HG03159 (cell line): ENCODE data around the gene HINT2.

Experiments
- ATAC-seq: cut with Tn5 transposase; IDR thresholded peaks from one replicate; pipeline ENCODE4 v1.9.1; 2021; ENCODE audit warnings: mild to moderate bottlenecking, moderate library complexity; ENCODE audit not compliant: unreplicated experiment

HINT2 gene

DNA sequence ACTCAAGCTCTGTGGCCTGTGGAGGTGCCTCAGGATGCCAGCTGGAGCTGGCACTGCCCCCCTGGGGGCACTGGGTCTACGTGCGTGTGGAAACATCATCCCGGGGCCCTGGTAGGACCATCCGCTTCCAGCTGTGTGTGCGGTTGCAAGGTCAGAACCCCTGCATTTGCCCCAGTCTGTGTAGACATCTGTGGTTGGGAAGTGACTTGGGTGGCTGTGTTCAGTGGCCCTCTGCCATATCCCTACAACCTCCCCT is 26.7 kb upstream of the HINT2 start:
- no peak for ATAC-seq

DNA sequence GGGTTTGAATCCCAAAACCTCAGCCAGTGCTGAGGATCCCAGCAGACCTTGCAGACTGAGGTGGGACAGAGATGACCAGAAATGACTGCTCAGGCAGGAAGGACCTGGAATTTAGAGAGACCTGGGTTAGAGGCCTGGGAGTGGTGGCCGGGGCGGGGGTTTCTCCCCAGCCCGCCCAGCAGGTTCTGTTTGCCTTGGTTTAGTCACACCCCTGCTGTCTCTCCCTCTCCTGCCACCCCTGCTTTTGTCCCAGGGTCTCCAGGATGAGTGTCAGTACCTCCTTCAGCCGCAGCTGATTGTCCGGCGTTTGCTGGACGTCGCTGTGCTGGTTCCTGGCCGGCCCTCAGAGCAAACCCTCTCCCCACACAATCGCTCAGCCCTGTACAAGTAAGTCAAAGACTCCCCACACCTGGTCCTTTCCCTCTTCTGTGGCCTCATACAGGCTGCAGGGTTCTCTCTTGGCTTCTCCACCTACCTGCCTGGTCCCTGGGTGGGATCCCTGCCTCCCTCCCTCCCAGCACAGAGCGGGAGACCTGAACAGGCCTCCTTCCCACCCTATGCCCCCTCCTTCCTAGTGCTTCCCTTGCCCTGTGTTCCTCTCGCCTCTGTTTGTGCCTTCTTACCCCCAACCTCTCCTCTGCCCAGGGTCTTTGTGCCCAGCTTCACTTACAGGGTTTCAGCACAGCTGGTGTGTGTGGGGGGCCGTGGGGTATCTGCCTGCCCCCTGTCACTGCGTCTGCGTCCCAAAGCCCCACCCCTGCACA is 26.2 kb upstream of the HINT2 start:
- no peak for ATAC-seq

DNA sequence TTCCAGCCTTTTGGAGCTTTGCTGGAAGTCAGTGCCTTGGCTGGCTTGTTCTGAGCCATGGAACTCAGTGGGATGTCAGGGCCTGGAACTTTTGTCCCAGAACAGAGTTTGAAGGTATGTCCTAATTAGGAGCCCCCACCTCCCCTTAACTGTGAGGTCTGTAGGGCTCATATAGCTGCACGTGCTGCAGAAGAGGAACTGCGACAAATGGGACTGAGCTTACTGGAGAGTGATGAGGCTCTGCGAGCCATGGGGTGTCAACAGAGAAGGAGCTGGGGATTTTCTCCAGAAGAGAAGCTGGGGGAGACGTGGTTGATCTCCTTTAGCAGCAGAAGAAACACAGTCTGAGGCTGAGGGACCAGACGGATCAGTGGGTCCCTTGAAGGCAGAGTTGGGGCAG is 25.1 kb upstream of the HINT2 start:
- no peak for ATAC-seq

GRCh38 chr9:35836595-35836994 is 21.8 kb upstream of the HINT2 start:
- ATAC-seq = no peak

DNA sequence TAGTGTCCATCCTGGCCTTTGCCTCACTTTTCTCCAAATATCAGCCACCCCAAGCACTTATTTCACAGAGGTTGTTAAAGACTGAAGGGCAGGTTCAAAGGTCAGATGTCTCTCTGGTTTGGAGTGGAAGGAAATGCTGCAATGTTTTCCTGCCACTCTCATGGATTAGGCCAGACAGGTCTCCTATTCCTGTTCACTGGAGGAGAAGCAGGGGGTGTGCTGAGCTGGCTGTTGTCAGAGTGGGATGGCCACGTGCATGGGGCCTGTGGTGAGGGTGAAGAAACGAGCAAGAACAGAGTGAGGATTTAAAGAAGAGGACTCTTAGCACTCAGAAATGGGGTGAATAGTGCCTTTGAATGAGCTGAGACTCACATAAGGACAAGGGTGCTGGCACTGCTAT is 20.9 kb upstream of the HINT2 start:
- no peak for ATAC-seq

DNA sequence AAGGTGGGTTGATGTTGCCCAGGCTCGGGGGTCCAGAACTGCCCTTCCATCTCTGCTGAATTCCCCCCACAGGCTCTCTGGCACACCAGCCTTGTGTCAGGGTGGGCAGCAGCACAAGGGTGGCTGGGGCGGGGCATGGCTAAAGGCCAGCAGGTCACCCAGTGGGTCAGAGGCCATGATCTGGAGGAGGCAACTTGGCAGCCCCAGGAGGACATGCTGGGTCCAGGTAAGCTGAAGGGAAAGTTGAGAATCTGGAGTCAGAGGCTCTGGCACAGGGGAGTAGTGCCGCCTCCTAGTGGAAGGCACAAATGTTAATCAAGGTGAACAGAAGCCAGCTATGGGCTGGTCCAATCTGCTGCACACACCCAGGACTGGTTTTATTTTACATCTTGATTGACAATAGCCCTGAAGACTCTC is 20.4 kb upstream of the HINT2 start:
- ATAC-seq = no peak

GRCh38 chr9:35834260-35835215 is 19.7 kb upstream of the HINT2 start:
- ATAC-seq = no peak

- ATAC-seq = no peak
Observed at GRCh38 chr9:35832814-35833213, 18.0 kb upstream of the HINT2 start.

GRCh38 chr9:35831040-35831439 is 16.2 kb upstream of the HINT2 start:
- no peak for ATAC-seq

- no peak for ATAC-seq
Observed at GRCh38 chr9:35829764-35830096, 14.9 kb upstream of the HINT2 start.

GRCh38 chr9:35829084-35829763 is 14.4 kb upstream of the HINT2 start, which contains the start of gene TMEM8B:
Gene TMEM8B, plus strand, starts transcription at chr9:35829228. Its CDS starts 220 bp downstream, at chr9:35829448.
- peak; percentile 72 for ATAC-seq

DNA sequence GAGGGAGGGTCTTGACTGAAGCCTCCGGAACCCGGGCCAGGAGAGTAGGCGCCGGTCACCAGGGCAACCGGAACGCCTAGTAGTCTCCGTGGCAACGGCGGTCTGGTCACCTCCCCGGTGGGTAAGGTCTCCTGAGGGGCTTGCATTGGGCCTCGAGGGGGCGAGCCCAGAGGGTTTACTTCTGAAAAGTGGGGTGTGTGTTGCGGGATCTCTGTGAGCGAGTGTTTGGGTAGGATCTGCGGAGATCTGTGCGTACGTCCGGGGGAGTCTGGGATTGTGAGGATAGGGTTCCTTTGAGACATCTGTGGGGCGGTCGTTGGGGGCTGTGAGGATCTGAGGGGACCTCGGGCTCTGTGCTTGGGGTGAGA is 13.9 kb upstream of the HINT2 start, which contains the start of gene FAM221B:
TSS of gene FAM221B (minus strand) at position 17 of the 368 bp plus-strand sequence. CDS start 2,571 bp downstream, outside the sequence.
- peak; percentile 9 for ATAC-seq

- no peak for ATAC-seq
Observed at GRCh38 chr9:35827486-35827885, 12.6 kb upstream of the HINT2 start.

DNA sequence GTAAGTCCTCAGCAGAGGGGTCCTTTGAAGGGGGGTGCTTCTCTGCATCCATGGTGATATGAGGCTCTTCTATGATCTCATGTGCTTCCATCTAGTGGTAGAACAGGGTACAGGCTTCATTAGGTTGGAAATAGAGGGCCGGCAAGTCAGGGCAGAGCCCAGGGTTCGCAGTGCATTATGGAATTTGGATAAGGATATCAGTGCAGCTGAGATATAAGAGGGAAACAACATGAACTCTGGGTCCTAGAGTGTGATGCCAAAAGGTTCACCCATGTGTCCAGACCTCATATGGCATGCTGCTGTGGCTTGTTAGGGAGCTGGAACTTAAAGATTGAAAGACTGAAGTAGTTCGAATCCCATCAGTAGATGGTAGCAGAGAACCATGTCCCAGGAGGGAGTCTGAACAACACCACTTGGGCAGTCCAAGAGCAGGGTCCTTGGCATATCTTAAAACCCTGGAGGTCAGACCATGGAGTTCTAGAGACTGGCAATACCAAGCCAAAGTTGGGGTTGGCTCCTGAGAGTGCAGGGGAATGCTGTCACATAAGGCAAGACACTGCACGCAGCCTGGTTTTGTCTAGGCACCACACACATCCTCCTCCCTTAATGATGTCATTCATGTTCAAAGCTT is 11.3 kb upstream of the HINT2 start:
- peak; percentile 56 for ATAC-seq

DNA sequence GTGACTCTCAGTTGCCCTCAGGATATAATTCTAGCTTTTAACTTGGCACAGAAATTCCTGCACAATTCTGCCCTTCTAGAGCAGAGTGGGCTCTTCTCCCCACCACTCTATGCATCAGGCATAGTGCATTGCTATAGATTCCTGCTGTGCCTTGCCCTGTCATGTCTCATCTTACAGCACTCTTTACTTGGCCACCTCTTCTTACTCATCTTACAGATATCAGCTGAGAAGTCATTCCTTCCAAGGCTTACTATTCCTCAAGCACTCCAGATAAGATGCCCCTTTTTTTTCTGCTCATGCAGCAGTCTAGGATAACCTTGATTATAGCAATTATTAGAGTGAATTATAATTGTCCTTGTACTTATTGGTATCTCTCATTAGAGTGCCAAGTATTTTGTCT is 8.1 kb upstream of the HINT2 start:
- no peak for ATAC-seq

- no peak for ATAC-seq
Observed at GRCh38 chr9:35820076-35820475, 5.2 kb upstream of the HINT2 start.

- ATAC-seq = no peak
Observed at GRCh38 chr9:35818341-35818740, 3.5 kb upstream of the HINT2 start.

DNA sequence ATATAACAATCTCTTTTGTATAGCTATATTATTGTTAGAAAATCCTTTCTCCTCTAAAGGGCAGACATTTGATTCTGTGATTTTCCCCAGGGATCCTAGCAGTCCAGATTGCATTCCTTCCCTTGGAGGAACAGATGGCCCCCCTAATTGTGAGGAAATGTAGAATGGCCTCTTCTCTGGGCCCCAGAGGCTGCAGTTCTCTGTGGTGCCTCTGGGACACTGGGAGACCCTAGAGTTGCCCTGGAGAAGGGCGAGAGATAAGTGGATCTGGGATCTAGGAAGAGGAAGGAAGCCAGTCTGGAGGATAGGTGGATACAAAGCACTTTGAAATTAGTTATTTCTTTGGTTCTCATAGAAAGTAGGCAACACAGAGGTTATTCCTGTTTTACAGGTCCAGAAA is 1.9 kb upstream of the HINT2 start:
- no peak for ATAC-seq

GRCh38 chr9:35814106-35814840 is 569 bp downstream of the HINT2 start:
- peak; percentile 29 for ATAC-seq

DNA sequence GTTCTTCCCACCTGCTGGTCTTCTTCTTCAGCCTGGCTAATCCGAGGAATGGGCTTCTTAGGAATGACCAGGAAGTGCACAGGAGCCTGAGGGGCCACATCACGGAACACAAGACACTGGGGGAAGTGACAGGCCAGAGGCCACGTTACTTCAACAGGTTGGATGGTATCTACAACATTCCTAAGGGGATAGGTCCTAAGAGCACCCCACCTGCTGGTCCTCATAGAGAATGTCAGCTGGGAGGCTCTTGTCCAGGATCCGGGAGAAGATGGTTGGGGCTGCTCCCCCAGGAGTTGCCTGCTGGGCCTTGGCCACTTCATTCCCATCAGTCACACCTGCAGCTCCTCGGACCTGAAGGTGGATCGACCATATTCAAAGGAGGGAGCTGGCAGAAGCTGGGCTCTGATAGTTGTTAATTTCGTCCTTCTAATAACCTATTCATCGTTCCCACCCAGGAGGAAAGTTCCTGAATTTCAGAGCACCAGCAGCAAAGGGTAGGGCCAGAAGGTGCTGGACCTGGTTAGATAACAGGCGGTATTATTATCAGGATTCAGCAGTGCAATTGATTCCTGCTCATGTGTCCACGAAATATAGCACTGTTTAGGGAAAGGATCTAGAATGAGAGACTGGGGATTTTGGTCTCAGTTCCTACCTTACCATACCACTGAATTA is 1.3 kb downstream of the HINT2 start:
- ATAC-seq = no peak
